ENCODE measurements around the gene IZUMO1R.

Gene IZUMO1R

GRCh38 chr11:94308024-94308423, 3.6 kb downstream of the IZUMO1R start:
- TF ChIP-seq TAF1 (IDR thresholded peaks at IDR 0.05; ENCODE audit: borderline replicate concordance, insufficient read depth, low read length) (no peak), SIN3A (IDR thresholded peaks at IDR 0.05; ENCODE audit: borderline replicate concordance, insufficient read depth, low read length) (no peak), POLR2AphosphoS5 (IDR thresholded peaks at IDR 0.05; ENCODE audit: low read depth, low read length) (no peak), FOXP2 (optimal IDR thresholded peaks at IDR 0.05; ENCODE audit: borderline replicate concordance, extremely low read depth, extremely low read length, insufficient read depth) (no peak), REST (IDR thresholded peaks at IDR 0.05; ENCODE audit: insufficient read depth in 1 of 2, low read depth in 2 of 2, low read length in 2 of 2) (no peak)

- TF ChIP-seq FOXP2 (optimal IDR thresholded peaks at IDR 0.05; ENCODE audit: borderline replicate concordance, extremely low read depth, extremely low read length, insufficient read depth): no peak
- no peak for TF ChIP-seq POLR2AphosphoS5 (IDR thresholded peaks at IDR 0.05; ENCODE audit: low read depth, low read length)
These were observed 5.4 kb downstream of the IZUMO1R start for GRCh38 chr11:94309757-94310156.

- TF ChIP-seq TAF1 (IDR thresholded peaks at IDR 0.05; ENCODE audit: borderline replicate concordance, insufficient read depth, low read length) (no peak), POLR2AphosphoS5 (IDR thresholded peaks at IDR 0.05; ENCODE audit: low read depth, low read length) (no peak), FOXP2 (optimal IDR thresholded peaks at IDR 0.05; ENCODE audit: borderline replicate concordance, extremely low read depth, extremely low read length, insufficient read depth) (no peak), SIN3A (IDR thresholded peaks at IDR 0.05; ENCODE audit: borderline replicate concordance, insufficient read depth, low read length) (no peak), REST (IDR thresholded peaks at IDR 0.05; ENCODE audit: insufficient read depth in 1 of 2, low read depth in 2 of 2, low read length in 2 of 2) (no peak)
These were observed 6.0 kb downstream of the IZUMO1R start for GRCh38 chr11:94310191-94310875.

- TF ChIP-seq REST (IDR thresholded peaks at IDR 0.05; ENCODE audit: insufficient read depth in 1 of 2, low read depth in 2 of 2, low read length in 2 of 2): no peak
- TF ChIP-seq FOXP2 (optimal IDR thresholded peaks at IDR 0.05; ENCODE audit: borderline replicate concordance, extremely low read depth, extremely low read length, insufficient read depth): no peak
- no peak for TF ChIP-seq POLR2AphosphoS5 (IDR thresholded peaks at IDR 0.05; ENCODE audit: low read depth, low read length)
- no peak for TF ChIP-seq SIN3A (IDR thresholded peaks at IDR 0.05; ENCODE audit: borderline replicate concordance, insufficient read depth, low read length)
- no peak for TF ChIP-seq TAF1 (IDR thresholded peaks at IDR 0.05; ENCODE audit: borderline replicate concordance, insufficient read depth, low read length)
These were observed 8.0 kb downstream of the IZUMO1R start for GRCh38 chr11:94312339-94312738.

- no peak for TF ChIP-seq FOXP2 (optimal IDR thresholded peaks at IDR 0.05; ENCODE audit: borderline replicate concordance, extremely low read depth, extremely low read length, insufficient read depth)
These were observed 9.7 kb downstream of the IZUMO1R start for GRCh38 chr11:94314064-94314463.

GRCh38 chr11:94315664-94316063, 11.3 kb downstream of the IZUMO1R start:
- TF ChIP-seq FOXP2 (optimal IDR thresholded peaks at IDR 0.05; ENCODE audit: borderline replicate concordance, extremely low read depth, extremely low read length, insufficient read depth) (no peak), TAF1 (IDR thresholded peaks at IDR 0.05; ENCODE audit: borderline replicate concordance, insufficient read depth, low read length) (no peak), REST (IDR thresholded peaks at IDR 0.05; ENCODE audit: insufficient read depth in 1 of 2, low read depth in 2 of 2, low read length in 2 of 2) (no peak), SIN3A (IDR thresholded peaks at IDR 0.05; ENCODE audit: borderline replicate concordance, insufficient read depth, low read length) (no peak), POLR2AphosphoS5 (IDR thresholded peaks at IDR 0.05; ENCODE audit: low read depth, low read length) (no peak)

Measured in PFSK-1 (cell line).